GM21619 (cell line): Measurements from ENCODE around the gene EXT2.

ENCODE experiments used
- ATAC-seq: cut with Tn5 transposase; IDR thresholded peaks from one replicate; pipeline ENCODE4 v1.9.1; 2021; ENCODE audit not compliant: unreplicated experiment

The EXT2 gene

DNA sequence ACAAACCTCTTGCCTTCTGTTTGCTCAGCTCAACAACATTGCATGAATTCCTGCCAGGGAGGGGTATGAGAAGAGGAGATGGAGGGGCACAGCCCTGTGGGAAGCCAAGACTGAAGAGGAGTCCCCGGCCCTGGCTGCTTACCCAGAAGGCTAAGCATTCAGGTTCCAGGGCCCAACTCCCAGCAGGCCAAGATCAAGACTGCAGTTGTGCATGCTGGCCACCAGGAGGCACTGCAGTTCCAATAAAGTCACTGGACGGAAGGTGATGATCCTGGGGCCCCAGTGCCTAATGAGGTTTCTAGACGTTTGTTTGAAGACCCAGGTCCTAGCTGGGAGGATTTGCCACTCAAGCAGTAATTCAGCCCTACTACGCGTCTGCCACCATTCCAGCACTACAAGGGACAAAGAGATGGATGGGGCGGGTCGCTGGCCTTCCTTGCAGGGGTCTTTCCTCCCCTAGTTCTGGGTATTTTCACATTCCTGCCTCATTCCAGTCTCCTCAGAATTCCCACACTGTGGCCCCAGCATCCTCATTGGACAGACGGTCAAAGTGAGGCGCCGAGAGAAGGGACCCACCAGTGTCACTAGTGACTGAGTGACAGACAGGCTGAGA lies 190.9 kb downstream of the EXT2 start:
- ATAC-seq = no peak

DNA sequence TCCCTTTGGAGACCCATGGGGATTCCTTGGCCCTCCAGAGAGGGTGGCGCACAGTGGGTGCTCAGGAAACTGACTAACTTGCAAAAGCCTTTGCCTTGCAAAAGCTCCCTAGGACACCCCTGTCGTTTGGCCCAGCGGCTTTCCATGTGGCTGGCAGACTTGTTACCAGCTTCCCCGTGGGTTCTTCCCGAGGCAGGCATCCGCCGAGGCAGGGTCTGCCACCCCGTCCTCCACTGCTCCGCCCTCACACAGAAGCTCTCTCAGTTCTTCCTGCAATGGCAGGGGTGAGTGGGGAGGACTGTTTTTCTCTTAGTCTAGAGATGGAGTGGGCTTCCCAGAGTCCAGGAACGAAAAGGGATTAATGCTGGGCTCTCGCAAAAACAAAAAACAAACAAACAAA lies 191.4 kb downstream of the EXT2 start:
- no peak for ATAC-seq

DNA sequence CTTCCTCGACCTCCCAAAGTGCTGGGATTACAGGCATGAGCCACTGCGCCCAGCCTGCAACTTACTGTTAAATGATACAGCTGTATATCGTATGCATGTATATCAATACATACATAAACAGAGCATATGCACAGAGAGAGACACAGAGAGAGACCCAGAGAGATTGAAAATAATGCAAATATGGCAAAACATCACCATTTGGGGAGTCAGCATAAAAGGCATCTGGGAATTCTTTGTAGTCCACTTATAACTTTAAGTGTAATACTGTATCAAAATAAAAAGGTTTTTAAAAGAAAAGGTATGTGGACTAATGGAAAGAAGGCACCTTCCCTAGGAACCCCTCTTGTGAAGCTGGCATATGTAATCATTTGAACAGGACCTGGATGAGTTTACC lies 192.7 kb downstream of the EXT2 start:
- ATAC-seq = no peak

DNA sequence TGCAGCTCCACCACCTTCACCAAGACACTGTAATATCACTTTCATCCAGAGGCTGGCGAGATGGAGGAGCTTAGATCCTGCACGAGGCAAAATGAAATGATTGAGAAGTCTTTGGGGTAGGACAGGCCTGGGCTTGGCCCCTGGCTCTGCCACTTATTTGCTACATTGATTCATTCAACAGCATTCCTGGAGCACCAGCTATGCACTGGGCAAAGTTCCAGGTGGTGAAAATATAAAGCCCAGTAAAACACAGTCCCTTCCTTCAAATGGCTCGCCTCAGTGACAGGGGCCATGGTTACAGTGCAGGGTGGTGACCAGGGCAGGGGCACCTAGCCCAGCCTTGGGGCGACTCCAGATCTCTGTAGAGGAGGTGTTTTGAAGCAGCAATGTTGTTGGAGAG lies 194.7 kb downstream of the EXT2 start:
- no peak for ATAC-seq
